HT1080 (cell line): ENCODE results near the gene RB1. TPM values are rescaled to one million over a fixed set of nuclear protein-coding genes. Genes with fewer than 3 reads are reported as not detected.

ENCODE experiments used
- DNase-seq: peaks from one replicate; pipeline ENCODE4 v3.0.0-alpha.2; 2015; ENCODE audit warnings: low read depth
- polyA plus RNA-seq, 2 experiments: library from polyadenylated mRNA; depleted of rRNA; stranded (reverse); fragments of >200 nt; gene quantifications; 2 replicates each; pipeline ENCODE4 v1.2.3, GENCODE V29; 2015
- total RNA-seq: library from RNA; depleted of rRNA; stranded (reverse); fragments of >200 nt; shearing (Covaris generic); gene quantifications from 2 replicates; pipeline ENCODE4 v1.2.3, GENCODE V29; 2014; rRNA removed

RB1 gene
- total RNA-seq: 36.7 and 47.4 TPM in 2 replicates
- 47.8 and 66.6 TPM in 2 replicates for polyA plus RNA-seq (2015; cell fraction: cytosol; rRNA removed)
- 65.4 and 77.1 TPM in 2 replicates for polyA plus RNA-seq (2015; cell fraction: nucleus; rRNA removed)

- DNase-seq: peak; percentile 95
Measured at GRCh38 chr13:48303359-48304142, at the start of gene RB1. TSS of gene RB1 (plus strand) at chr13:48303751. CDS start at chr13:48303913, 162 bp downstream.

- no peak for DNase-seq
Measured at GRCh38 chr13:48253849-48254248, 49.7 kb upstream of the RB1 start.

DNA sequence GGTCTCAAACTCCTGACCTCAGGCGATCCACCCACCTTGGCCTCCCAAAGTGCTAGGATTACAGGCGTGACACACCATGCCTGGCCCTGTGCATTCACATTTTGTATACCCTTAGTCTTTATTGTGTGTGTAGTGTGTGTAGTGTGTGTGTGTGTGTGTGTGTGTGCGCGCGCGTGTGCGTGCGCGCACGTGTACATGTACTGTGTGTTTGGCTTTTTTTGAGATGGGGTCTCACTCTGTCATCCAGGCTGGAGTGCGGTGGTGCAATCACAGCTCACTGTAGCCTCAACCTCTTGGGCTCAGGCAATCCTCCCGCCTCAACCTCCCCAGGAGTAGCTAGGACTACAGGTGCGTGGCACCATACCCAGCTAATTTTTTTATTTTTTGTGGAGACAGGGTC is 48.5 kb upstream of the RB1 start:
- no peak for DNase-seq

DNA sequence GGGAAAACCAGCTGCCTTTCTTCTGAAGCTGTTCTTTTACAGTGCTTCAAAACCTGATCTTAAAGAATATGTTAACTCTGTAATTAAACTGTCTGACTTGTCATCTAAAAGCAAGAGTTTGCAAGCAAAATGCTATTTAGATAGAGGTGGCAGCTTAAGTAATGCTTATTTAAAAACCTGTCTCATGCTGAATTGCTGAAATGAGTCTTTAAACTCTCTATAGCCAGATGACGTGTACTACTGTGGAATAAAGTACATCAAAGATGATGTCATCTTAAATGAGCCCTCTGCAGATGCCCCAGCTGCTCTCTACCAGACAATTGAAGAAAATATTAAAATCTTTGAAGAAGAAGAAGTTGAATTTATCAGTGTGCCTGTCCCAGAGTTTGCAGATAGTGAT is 47.6 kb upstream of the RB1 start:
- DNase-seq: no peak

GRCh38 chr13:48258002-48258401 is 45.5 kb upstream of the RB1 start:
- DNase-seq: no peak

GRCh38 chr13:48258430-48258829 is 45.1 kb upstream of the RB1 start:
- no peak for DNase-seq

GRCh38 chr13:48260970-48261369 is 42.6 kb upstream of the RB1 start:
- no peak for DNase-seq

DNA sequence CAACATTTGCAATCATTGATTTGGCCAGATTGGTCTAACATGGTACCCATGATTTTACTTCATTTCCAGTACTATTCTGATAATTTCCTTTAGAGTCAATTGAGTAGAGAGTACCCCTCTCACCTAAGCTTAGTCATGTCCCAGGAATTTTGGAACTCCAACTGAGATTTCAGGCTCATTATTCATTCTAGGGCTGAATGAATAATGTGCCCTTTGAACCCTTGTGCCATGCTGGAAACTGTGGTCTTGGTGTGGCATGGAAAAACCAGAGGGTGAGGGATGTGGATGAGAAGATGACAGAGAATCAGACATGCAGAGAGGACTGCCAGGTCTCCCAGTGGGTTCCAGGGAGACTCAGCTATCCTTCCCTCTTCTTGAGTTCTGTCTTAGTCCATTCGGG is 40.4 kb upstream of the RB1 start:
- peak; percentile 67 for DNase-seq

DNA sequence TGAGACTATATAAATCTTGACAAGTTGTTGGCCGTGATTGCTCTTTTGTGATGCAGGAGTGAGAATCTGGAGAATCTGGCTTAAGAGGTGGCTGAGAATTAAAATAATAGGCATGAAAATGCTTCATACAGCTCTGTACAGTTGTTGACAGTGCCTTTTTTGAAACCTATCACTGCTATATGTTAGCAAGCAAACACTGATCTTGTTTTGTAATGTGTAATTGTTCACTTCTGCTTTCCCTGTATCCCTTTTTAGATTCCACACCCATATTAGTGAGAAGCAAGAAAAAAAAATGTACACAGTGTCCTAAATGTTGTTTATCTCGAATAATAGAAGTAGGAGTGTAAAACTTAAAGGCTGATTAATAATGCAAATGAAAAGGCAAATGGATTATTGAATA is 39.5 kb upstream of the RB1 start:
- no peak for DNase-seq

DNA sequence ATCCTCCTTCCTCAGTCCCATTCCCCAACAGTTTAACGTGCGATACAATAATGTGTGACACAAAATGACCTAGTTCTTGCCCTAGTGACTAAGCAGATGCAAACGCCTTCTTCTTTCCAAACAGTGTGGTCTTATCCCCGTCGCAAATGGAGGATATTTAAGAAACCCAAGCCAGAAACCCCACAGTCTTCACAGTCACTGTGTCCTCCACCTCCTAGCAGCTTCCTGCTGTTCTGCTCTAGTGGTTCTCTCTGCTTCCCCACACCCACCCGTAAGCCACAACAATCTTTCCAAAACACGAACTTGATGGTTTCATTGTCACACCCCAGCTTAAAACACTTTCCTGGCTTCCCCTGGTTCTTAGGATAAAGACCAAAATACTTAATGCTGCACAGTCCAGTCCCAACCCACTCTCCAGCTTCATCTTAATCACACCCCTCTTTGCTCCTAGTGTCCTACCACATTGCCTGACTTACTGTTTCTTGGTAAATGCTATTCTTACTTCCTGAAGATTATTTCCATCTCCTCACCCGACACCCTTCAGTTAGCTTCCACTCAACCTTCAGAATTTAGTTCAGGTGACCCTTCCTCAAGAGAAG is 38.2 kb upstream of the RB1 start:
- DNase-seq: no peak

- DNase-seq: no peak
Measured at GRCh38 chr13:48266150-48266549, 37.4 kb upstream of the RB1 start.

GRCh38 chr13:48266701-48267639 is 36.6 kb upstream of the RB1 start:
- no peak for DNase-seq

- no peak for DNase-seq
Measured at GRCh38 chr13:48268019-48268418, 35.5 kb upstream of the RB1 start.

DNA sequence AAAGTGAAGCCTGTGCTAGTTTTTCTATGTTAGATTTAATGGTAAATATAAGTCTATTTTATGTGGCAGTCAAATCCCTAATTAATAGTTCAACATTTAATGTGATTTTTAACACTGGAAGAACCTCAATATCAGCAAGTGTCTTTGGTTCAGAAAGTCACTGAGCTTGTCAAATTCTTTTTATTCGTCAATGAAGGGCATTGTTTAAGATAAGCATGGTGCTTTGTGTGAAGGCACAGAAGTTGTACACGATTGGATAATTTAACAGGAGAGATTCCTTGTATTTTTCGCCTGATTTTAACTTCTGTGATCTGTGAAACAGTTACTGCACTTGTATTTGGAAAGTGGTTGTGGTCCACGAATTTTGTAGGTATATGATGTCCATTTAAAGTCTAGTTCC is 30.2 kb upstream of the RB1 start:
- no peak for DNase-seq

DNA sequence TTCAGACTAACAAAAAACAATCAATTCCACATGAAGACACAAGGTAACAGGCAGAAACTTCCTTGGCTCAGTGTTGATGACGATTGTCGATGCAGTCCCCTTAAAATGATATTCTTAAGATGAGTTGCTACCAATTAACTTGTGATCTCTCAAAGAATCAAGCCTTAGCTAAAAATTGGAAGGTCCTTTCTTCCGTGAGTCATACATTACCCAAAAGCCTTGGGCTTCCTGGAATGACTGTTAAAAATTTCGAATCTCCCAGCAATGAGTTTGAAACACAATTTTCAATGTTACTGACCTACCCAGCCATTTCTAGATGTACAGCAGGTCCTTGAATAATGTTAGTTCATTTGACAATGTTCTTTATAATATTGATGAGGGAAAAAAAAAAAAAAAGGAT is 28.0 kb upstream of the RB1 start:
- no peak for DNase-seq

- DNase-seq: no peak
Measured at GRCh38 chr13:48278806-48279205, 24.7 kb upstream of the RB1 start.

DNA sequence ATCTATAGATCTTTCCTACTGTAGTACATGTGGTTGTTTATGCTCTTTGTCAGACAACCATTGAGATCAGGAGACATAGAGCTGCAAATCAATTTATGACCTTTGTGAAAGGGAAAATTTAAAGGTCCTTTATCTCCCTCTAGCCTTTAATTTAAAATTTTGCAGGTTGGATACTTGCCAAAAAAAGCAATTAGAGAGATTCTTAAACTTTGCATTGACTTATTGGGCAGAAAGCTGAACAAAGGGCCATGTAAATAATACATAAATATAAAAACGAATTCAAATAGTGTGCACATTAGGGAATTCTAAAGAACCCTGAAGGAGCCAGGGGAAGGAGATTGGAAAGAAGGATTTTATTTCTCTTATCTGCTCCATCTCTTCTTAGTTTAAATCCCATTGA is 22.0 kb upstream of the RB1 start:
- DNase-seq: no peak

DNA sequence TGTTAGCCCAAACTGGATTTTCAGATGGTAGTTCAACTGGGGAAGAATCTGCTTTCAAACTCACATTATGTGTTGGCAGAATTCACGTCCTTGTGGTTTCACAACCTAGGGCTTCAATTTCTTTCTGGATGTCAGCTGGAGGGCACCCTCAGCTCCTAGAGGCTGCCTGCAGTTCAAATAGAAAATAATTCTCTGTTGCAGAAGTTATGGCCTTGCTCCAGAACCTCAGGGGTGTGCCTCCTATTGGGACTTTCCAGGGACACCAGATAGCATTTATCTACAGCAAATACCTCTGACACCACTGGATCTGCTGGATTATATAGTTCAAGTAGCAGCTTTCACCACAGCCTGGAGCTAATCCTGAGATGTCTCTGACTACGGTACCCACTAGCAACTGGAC is 11.8 kb upstream of the RB1 start:
- DNase-seq: peak; percentile 10

DNA sequence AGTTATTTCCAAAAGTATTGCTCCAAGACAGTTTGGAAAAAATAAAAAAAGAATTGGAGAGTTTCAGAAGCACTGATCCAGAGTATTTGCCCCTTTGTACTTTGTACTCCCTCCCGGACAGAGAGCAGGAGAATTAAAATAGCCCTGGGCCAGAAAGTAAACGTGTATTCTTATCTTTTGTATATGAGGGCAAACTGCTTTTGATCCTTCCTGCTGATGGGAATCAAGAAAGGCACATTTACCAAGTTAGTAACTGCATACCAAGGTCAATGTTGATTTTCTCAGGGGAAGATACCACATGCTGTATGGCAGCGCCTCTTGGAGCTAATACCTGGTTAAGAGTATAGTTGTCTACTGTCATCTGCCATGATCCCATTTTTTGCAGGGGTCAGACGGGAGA is 10.9 kb upstream of the RB1 start:
- DNase-seq: no peak

DNA sequence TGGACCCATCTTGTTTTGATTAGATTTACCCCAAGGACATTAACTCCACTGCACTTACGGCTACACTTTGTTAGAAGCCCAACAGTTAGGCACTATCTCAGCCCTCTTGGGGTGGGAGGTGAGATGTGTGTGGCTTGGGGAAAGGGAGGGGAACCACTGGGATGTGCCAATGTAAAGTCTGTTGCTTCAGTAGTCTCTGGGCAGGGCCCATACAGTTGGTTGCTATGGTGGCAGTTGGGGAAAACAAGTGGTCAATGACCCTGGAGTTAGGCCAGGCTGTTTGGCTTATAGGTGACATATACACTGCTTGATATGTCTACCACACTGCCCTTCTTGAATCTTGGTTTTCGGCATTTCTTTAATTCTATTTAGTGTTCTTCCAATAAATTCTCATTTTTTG is 8.9 kb upstream of the RB1 start:
- no peak for DNase-seq

DNA sequence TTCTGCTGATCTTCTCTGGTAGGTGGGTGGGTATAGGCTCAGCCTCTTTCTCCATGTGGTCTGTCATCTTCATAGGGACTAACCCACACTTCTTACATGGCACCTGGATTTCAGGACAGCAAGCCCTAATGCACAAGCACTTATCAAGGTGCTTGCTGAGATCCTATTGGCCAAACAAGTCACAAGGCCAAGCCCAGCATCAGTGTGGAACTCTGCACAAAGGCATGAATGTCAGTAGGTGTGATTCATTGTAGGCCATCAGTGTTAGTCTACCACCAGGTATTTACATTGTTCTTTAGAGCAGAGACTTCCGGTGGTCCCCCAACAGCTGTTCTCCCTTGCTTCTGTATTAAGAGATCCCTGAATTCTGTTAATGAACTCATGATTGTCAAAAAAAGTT is 8.3 kb upstream of the RB1 start:
- no peak for DNase-seq

GRCh38 chr13:48296528-48296927 is 7.0 kb upstream of the RB1 start:
- DNase-seq: no peak
